ENCODE results near the gene NHS.

Gene NHS

GRCh38 chrX:17456526-17456925 lies 81.5 kb downstream of the NHS start:
- DNase-seq = no peak

- DNase-seq = no peak
Observed at GRCh38 chrX:17459008-17459611, 84.1 kb downstream of the NHS start.

- DNase-seq = no peak
Observed at GRCh38 chrX:17459661-17460060, 84.7 kb downstream of the NHS start.

- no peak for DNase-seq
Observed at GRCh38 chrX:17462881-17463280, 87.9 kb downstream of the NHS start.

- no peak for DNase-seq
Observed at GRCh38 chrX:17464194-17464593, 89.2 kb downstream of the NHS start.

GRCh38 chrX:17465201-17465600 lies 90.2 kb downstream of the NHS start:
- DNase-seq = no peak

- no peak for DNase-seq
Observed at GRCh38 chrX:17465802-17466201, 90.8 kb downstream of the NHS start.

GRCh38 chrX:17470136-17470535 lies 95.1 kb downstream of the NHS start:
- DNase-seq = no peak

- no peak for DNase-seq
Observed at GRCh38 chrX:17471121-17471520, 96.1 kb downstream of the NHS start.

- no peak for DNase-seq
Observed at GRCh38 chrX:17471861-17472260, 96.9 kb downstream of the NHS start.

- DNase-seq = no peak
Observed at GRCh38 chrX:17472424-17472823, 97.4 kb downstream of the NHS start.

GRCh38 chrX:17473021-17473420 lies 98.0 kb downstream of the NHS start:
- DNase-seq = no peak

GRCh38 chrX:17474892-17475291 lies 99.9 kb downstream of the NHS start:
- no peak for DNase-seq

GRCh38 chrX:17475449-17476217 lies 100.6 kb downstream of the NHS start:
- DNase-seq = no peak

GRCh38 chrX:17476411-17476810 lies 101.4 kb downstream of the NHS start:
- no peak for DNase-seq

GRCh38 chrX:17481086-17481485 lies 106.1 kb downstream of the NHS start:
- DNase-seq = no peak

- no peak for DNase-seq
Observed at GRCh38 chrX:17484592-17484991, 109.6 kb downstream of the NHS start.

- DNase-seq = no peak
Observed at GRCh38 chrX:17485391-17485790, 110.4 kb downstream of the NHS start.

- no peak for DNase-seq
Observed at GRCh38 chrX:17488036-17488435, 113.0 kb downstream of the NHS start.

GRCh38 chrX:17494216-17494615 lies 119.2 kb downstream of the NHS start:
- no peak for DNase-seq

GRCh38 chrX:17495052-17495451 lies 120.1 kb downstream of the NHS start:
- no peak for DNase-seq

- DNase-seq = no peak
Observed at GRCh38 chrX:17496407-17496806, 121.4 kb downstream of the NHS start.

- DNase-seq = no peak
Observed at GRCh38 chrX:17497193-17497592, 122.2 kb downstream of the NHS start.

- DNase-seq = no peak
Observed at GRCh38 chrX:17499512-17499911, 124.5 kb downstream of the NHS start.

- DNase-seq = no peak
Observed at GRCh38 chrX:17500145-17500579, 125.2 kb downstream of the NHS start.
